Keratinocyte (primary cell): Measurements from ENCODE around the gene UXS1. TPM values are rescaled to one million over a fixed set of nuclear protein-coding genes. Genes with fewer than 3 reads are reported as not detected.
"Not testable (repeated sequence)": the region's sequence is repeated elsewhere in the genome, so short reads cannot be mapped to it uniquely, and the experiment has no call there.

Experiments used
- DNase-seq: peaks from one replicate; pipeline ENCODE4 v3.0.0-alpha.2; 2011; ENCODE audit warnings: low read depth, missing footprints, low spot score
- FAIRE-seq: peaks from 2 replicates; lab custom pipeline; 2011; peaks lifted over from hg19 to GRCh38; lab: Jason Lieb, UNC
- H2AFZ ChIP-seq: 2 replicates; pipeline ENCODE4 v1.6.0; 2012; ENCODE audit warnings: low read length, control low read depth, inconsistent platforms; ENCODE audit not compliant: control insufficient read depth
- H3K27ac ChIP-seq: 2 replicates; pipeline ENCODE4 v1.5.1; 2011; ENCODE audit warnings: low read length; ENCODE audit not compliant: control insufficient read depth, insufficient read depth
- H3K27me3 ChIP-seq: 3 replicates; pipeline ENCODE4 v1.6.0; 2011; ENCODE audit warnings: low read length; ENCODE audit not compliant: control insufficient read depth, insufficient read depth; ENCODE audit errors: extremely low read depth
- H3K36me3 ChIP-seq, 2 experiments: 2 replicates in 1 of 2; 3 replicates in 1 of 2; pipeline ENCODE4 v1.5.1; 2011; ENCODE audit warnings: low read length in 2 of 2, mild to moderate bottlenecking in 1 of 2; ENCODE audit not compliant: control insufficient read depth in 2 of 2, insufficient read depth in 2 of 2; ENCODE audit errors: extremely low read depth in 1 of 2
- H3K4me1 ChIP-seq: 3 replicates; pipeline ENCODE4 v1.5.1; 2011; ENCODE audit warnings: low read length; ENCODE audit not compliant: control insufficient read depth, insufficient read depth; ENCODE audit errors: extremely low read depth
- H3K4me2 ChIP-seq: 3 replicates; pipeline ENCODE4 v1.6.0; 2011; ENCODE audit warnings: low read depth, low read length; ENCODE audit not compliant: control insufficient read depth, insufficient read depth; ENCODE audit errors: extremely low read depth
- H3K4me3 ChIP-seq, 3 experiments: fragments of 200-600 bp in 1 of 3; sonication (generic) in 1 of 3; 2 replicates in 2 of 3; 3 replicates in 1 of 3; pipeline ENCODE4 v1.5.1; 2011 to 2016; ENCODE audit warnings: low read length in 3 of 3, mild to moderate bottlenecking in 3 of 3, control low read depth in 2 of 3, inconsistent platforms in 1 of 3, low read depth in 1 of 3, mixed read lengths in 1 of 3, mixed run types in 1 of 3, moderate library complexity in 1 of 3; ENCODE audit not compliant: control insufficient read depth in 2 of 3, insufficient read depth in 2 of 3; ENCODE audit errors: extremely low read depth in 1 of 3
- H3K79me2 ChIP-seq: 2 replicates; pipeline ENCODE4 v1.6.0; 2012; ENCODE audit warnings: low read length; ENCODE audit not compliant: control insufficient read depth, insufficient read depth
- H3K9ac ChIP-seq: 3 replicates; pipeline ENCODE4 v1.6.0; 2011; ENCODE audit warnings: low read length; ENCODE audit not compliant: control insufficient read depth, insufficient read depth; ENCODE audit errors: extremely low read depth
- H3K9me1 ChIP-seq: 3 replicates; pipeline ENCODE4 v1.6.0; 2011; ENCODE audit warnings: low read length; ENCODE audit not compliant: control insufficient read depth, insufficient read depth; ENCODE audit errors: extremely low read depth
- H3K9me3 ChIP-seq: 2 replicates; pipeline ENCODE4 v1.5.1; 2012; ENCODE audit warnings: low read depth, low read length; ENCODE audit not compliant: control insufficient read depth
- H4K20me1 ChIP-seq: 3 replicates; pipeline ENCODE4 v1.6.0; 2011; ENCODE audit warnings: low read length; ENCODE audit not compliant: control insufficient read depth, insufficient read depth; ENCODE audit errors: extremely low read depth
- EZH2 ChIP-seq: IDR thresholded peaks from one replicate; pipeline ENCODE4 v1.6.1; 2012; ENCODE audit warnings: inconsistent platforms, mild to moderate bottlenecking, low read length, moderate library complexity
- dilution Hi-C: fragments of 300-500 bp; cut with MboI; formaldehyde crosslinking; loops from one replicate; pipeline ENCODE4 v1.7.0; 2020; ENCODE audit warnings: low sequenced_read_pairs; ENCODE audit not compliant: extremely low pct_ligation_motif_present
- polyA plus RNA-seq, 5 experiments: library from polyadenylated mRNA; depleted of rRNA in 3 of 5; stranded (reverse) in 3 of 5; stranded (forward) in 1 of 5; unstranded in 1 of 5; fragments of >200 nt; gene quantifications; 1 replicate in 1 of 5; 2 replicates in 3 of 5; 3 replicates in 1 of 5; pipeline versions ENCODE4 v1.2.1 to v1.2.3, GENCODE V29; 2011 to 2012; ENCODE audit warnings: missing spikeins in 2 of 5, low read depth in 1 of 5, low replicate concordance in 1 of 5
- TF ChIP-seq, protein P1 (sequence below), 3 experiments: IDR thresholded peaks in 1 of 3; conservative IDR thresholded peaks in 1 of 3; optimal IDR thresholded peaks in 1 of 3; 2 replicates in 2 of 3; 3 replicates in 1 of 3; pipeline versions ENCODE3 to v1.5.1; 2011; ENCODE audit warnings: low read length in 3 of 3, mild to moderate bottlenecking in 3 of 3, moderate library complexity in 2 of 3, control low read depth in 1 of 3, inconsistent platforms in 1 of 3; ENCODE audit not compliant: insufficient read depth in 2 of 3; ENCODE audit errors: extremely low read depth in 1 of 3

Gene UXS1
- polyA plus RNA-seq, 1 donor (not counting 4 experiments of a cell fraction or from before 2014, with no cell fraction given) = 43.5 TPM

DNA sequence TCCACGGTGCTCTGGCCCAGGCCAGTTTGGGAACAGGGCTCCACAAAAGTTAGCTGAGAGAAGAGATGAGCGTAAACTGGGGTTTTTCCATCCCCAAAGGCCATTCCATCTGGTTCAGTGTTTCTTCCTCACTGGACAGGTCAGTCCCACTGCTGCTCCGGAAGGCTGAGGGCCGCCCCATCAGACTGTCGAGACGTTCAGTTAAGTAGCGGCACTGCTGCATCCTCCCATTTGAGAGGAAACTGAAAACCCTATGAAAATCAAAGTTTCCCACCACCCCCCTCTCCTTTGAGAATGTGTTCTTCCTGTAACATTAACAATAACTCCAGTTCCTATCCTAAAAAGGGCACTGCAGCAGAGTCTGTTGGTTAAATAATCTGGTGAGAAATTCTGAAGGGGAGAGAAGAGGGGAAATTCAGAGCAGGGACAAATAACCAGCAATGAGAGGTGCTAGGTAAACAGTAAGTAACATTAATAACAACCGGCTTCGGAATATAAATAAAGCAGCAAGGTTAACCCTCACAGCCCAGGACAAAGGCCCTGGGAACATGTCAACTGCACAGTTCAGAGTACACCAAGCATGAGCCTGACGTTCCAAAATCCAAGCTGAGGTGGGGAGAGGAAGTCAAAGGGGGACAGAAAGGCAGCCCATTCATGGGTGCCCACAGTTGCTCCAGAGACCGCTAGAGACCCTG lies 55.4 kb downstream of the UXS1 start:
- FAIRE-seq (no peak), DNase-seq (no peak)
- no peaks in the 10 kb centered on the region for H4K20me1 ChIP-seq
- H3K9ac ChIP-seq = no peak overlapping the region
- no peak overlapping the region for H3K27ac ChIP-seq
- no peaks in the 10 kb centered on the region for H3K9me1 ChIP-seq
- peaks cover 0 to 3% of the 10 kb centered on the region in 2 experiments for H3K36me3 ChIP-seq
- H2AFZ ChIP-seq = no peak overlapping the region
- H3K27me3 ChIP-seq = no peaks in the 10 kb centered on the region
- dilution Hi-C loops = no loop called here
- TF ChIP-seq, protein P1, sequence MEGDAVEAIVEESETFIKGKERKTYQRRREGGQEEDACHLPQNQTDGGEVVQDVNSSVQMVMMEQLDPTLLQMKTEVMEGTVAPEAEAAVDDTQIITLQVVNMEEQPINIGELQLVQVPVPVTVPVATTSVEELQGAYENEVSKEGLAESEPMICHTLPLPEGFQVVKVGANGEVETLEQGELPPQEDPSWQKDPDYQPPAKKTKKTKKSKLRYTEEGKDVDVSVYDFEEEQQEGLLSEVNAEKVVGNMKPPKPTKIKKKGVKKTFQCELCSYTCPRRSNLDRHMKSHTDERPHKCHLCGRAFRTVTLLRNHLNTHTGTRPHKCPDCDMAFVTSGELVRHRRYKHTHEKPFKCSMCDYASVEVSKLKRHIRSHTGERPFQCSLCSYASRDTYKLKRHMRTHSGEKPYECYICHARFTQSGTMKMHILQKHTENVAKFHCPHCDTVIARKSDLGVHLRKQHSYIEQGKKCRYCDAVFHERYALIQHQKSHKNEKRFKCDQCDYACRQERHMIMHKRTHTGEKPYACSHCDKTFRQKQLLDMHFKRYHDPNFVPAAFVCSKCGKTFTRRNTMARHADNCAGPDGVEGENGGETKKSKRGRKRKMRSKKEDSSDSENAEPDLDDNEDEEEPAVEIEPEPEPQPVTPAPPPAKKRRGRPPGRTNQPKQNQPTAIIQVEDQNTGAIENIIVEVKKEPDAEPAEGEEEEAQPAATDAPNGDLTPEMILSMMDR (optimal IDR thresholded peaks at IDR 0.05 in 1 of 3, IDR thresholded peaks at IDR 0.05 in 1 of 3, conservative IDR thresholded peaks at IDR 0.05 in 1 of 3; ENCODE audit: extremely low read depth in 1 of 3, insufficient read depth in 2 of 3, low read length in 3 of 3) = no peak
- no peak for TF ChIP-seq EZH2
- H3K4me1 ChIP-seq = peaks cover 3% of the 10 kb centered on the region
- H3K9me3 ChIP-seq = no peaks in the 10 kb centered on the region
- no peak overlapping the region for H3K4me2 ChIP-seq
- no peak overlapping the region for H3K4me3 ChIP-seq
- no peaks in the 10 kb centered on the region for H3K79me2 ChIP-seq

DNA sequence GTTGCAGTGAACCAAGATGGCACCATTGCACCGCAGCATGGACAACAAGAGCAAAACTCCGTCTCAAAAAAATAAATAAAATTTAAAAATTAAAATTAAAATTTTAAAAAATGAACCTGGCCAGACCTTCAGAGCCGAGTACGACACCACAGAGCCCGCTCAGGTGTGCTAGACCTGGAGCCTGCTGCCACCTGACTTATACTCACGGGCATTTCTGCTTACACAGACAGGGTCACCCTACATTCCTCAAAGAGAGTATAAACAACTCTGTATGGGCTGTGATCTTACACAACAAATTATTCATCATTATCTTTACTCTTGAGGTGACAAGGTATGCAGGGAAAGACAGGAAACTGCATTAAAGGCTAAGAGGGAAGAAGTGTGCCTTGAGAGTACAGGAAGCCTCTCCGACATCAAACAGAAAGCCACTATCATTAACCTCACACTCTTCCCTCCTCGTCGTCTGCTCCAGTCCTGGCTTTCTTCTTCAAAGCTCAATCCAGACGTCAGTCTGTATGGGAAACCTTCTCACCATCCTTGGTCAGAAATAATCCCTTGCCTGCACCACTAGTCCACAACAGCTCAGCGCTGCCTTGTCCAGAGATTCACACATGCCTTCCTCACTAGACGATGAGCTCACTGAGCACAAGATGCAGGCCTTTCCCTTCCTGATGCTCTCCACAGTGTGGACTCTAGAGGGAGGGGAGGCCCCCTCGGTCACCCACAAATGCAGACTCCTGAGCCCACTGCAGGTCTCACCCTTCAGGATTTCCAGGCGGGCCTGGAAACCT lies 56.2 kb downstream of the UXS1 start:
- Histone ChIP-seq H3K27ac (no peak overlapping the region), H3K4me1 (no peaks in the 10 kb centered on the region), H3K36me3 (peaks cover 0 to 3% of the 10 kb centered on the region in 2 experiments), H4K20me1 (no peaks in the 10 kb centered on the region), H3K4me3 (no peak overlapping the region), H3K79me2 (no peaks in the 10 kb centered on the region), H3K9me3 (no peaks in the 10 kb centered on the region), H3K4me2 (no peak overlapping the region), H3K27me3 (no peaks in the 10 kb centered on the region), H2AFZ (no peak overlapping the region), H3K9ac (no peak overlapping the region), H3K9me1 (no peaks in the 10 kb centered on the region)
- dilution Hi-C loops = no loop called here
- FAIRE-seq (no peak), DNase-seq (no peak)
- TF ChIP-seq, protein P1 (optimal IDR thresholded peaks at IDR 0.05 in 1 of 3, IDR thresholded peaks at IDR 0.05 in 1 of 3, conservative IDR thresholded peaks at IDR 0.05 in 1 of 3; ENCODE audit: extremely low read depth in 1 of 3, insufficient read depth in 2 of 3, low read length in 3 of 3) = no peak
- no peak for TF ChIP-seq EZH2

DNA sequence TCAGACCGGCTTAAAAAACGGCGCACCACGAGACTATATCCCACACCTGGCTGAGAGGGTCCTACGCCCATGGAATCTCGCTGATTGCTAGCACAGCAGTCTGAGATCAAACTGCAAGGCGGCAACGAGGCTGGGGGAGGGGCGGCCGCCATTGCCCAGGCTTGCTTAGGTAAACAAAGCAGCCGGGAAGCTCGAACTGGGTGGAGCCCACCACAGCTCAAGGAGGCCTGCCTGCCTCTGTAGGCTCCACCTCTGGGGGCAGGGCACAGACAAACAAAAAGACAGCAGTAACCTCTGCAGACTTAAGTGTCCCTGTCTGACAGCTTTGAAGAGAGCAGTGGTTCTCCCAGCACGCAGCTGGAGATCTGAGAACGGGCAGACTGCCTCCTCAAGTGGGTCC lies 62.9 kb downstream of the UXS1 start:
- H3K27ac ChIP-seq, FAIRE-seq, H3K27me3 ChIP-seq: not testable (repeated sequence)

More for the DNA sequence above, 62.9 kb downstream of the UXS1 start:
- H4K20me1 ChIP-seq, H3K9me1 ChIP-seq, H3K79me2 ChIP-seq, H2AFZ ChIP-seq, H3K9me3 ChIP-seq, H3K36me3 ChIP-seq, H3K9ac ChIP-seq, H3K4me1 ChIP-seq, dilution Hi-C loops, H3K4me2 ChIP-seq, DNase-seq: not testable (repeated sequence)
- H3K4me3 ChIP-seq = peak overlapping the region in 1 of 3 experiments; percentile 10
